HG02885 (cell line): ENCODE measurements around the gene IFNA7.
A peak's percentile ranks its signal among the peaks of the same experiment; 100 is the strongest.
"Not testable (repeated sequence)": the region's sequence is repeated elsewhere in the genome, so short reads cannot be mapped to it uniquely, and the experiment has no call there.

Experiments used
- ATAC-seq: cut with Tn5 transposase; IDR thresholded peaks from one replicate; pipeline ENCODE4 v1.9.1; 2021; ENCODE audit warnings: mild to moderate bottlenecking; ENCODE audit not compliant: unreplicated experiment, poor library complexity

The IFNA7 gene

DNA sequence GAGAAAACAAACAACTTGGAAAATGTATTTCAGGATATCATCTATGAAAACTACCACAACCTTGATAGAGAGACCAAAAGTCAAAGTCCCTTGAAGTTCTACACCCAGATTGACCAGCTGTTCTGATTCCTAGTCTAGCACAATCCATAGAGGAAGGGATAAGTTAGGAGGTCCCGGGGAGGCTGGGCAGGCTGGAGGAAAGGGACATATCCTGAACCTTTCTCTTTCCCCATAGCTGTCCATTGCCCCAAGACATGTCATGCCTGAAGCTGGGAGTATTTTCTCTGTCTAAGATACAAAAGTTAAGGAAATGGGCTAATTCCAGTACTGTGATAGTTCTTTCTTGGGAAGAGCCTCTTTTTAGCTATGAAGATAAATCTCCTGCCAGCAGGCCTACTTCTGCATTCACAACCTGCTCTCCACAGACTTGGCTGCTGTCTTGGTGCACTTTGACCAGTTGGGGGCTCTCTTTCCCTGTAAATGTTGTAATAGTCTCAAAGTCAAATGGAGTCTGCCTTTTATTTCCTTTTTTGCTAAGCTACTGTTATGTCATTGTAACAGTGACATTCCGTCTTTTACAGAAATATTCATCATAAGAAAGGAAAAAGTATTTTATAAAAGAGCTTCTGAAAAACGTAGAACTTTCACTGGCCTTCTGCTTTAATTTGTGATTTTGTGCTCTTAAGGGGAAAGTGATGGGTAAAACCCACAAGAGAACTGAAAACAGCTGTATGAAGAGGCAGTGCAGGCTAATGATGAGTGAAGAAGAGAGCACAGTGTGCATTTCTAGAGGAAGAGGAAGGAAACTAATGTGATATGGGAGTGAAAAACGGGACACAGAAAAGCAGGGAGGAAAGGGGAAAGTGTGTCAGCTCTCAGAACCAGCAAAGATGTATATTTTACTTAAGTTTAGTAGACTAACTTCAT lies 18.9 kb downstream of the IFNA7 start:
- peak; percentile 96 for ATAC-seq

DNA sequence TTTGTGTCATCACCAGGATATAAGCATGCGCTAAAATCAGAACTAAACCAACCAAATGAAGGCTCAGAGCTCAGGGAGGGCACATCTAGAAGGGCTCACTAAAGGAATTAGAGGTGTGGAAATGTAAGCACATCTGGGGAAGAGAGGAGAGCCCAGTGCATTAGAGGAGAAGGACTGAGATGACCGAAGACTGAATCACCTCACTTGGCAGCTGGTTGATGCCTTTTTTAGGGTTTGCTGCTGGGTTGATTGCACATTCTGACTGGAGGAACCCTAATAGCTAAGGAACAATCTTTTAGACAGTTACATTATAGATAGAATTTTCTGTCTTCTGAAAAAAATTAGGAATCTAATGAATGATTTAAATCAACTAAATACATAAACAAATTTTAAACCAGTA lies 27.3 kb downstream of the IFNA7 start:
- no peak for ATAC-seq

DNA sequence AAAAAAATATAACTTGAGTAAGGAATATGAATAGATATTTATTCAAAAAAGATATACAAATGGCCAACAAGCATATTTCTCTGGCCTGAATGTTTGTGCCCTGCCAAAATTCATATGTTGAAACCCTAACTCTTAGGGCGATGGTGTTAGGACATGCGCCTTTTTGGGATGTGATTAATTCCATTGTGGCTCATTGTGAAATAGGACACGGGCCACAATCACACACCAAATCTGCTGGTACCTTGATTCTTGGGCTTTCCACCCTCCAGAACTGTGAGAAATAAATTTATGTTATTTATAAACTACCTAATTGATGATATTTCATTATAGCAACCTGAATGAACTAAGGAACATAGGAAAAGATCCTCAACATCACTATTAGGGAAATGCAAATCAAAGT lies 29.8 kb downstream of the IFNA7 start:
- ATAC-seq, result no peak

DNA sequence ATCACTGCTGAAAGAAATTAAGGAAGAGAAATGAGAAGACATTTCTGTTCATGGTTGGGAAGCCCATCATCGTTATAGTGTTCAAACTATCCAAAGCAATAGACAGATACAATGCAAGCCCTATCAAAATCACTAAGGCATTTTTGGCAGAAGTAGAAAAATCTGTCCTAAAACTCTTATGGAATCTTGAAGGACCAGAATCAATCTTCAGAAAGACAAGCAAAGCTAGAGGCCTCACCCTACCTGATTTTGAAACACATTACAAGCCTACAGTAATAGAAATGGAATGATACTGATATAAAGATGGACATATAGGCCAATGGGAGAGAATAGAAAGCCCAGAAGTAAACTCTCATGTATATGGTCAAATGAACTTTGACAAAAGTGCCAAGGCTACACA lies 30.7 kb downstream of the IFNA7 start:
- ATAC-seq, result no peak

DNA sequence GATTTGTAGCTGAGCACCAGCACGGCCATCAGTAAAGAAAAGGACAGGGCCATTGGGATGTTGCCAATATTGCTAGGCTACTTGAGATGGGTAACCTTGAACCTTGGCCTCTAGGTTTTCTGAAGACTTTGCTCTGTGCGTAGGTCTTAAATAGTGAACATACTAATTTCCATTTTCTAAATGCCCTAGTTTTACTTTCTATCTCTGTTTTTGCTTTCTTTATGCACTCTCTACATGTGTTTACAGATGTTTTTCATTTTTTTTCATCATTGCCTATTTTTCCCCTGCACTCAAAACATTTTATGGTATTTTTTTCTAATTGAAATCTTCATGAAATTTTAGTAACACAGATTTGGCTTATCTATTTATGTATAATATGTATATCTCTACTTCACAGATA lies 35.4 kb downstream of the IFNA7 start, which contains the start of gene IFNA21:
Gene IFNA21, minus strand, starts transcription at position 101 of the 400 bp plus-strand sequence. Its CDS starts 48 bp downstream, at position 53.
- ATAC-seq, result not testable (repeated sequence)

DNA sequence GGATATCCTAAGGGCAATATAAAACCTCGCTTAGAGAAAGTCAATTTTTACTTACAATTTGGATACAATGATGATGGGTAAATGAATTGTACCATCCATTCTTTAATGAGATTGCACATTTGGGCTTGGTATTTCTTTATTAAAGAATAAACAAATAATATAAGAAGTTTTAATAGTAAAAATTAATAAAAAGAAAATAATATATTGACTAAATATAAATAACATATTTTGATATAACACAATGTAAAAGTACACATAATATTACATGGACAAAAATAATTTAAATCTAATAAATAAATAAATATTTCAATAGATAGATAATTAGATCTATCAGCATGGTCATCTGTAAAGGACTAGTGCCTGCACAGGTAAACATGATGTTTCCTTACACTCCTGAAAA lies 36.5 kb downstream of the IFNA7 start:
- no peak for ATAC-seq

DNA sequence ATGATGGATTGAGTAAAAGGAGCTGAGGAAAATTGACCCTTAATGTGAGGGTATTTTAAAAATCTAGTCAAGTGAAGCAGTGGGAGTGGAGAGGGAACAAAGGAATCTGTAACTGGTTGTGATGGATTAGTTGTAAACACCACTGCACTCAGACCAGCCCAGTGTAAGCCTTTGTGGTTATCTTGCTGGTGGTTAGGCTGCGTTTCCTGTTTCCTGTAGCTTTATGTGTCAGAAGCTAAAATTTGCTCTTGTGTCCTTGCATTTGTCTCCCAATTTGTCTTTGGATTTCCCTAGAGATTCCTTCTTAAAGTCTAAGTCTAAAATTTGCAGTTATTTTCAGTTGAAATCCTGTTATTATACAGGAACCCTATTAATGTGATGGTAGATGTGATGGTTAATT lies 41.8 kb downstream of the IFNA7 start:
- ATAC-seq, result peak; percentile 98

DNA sequence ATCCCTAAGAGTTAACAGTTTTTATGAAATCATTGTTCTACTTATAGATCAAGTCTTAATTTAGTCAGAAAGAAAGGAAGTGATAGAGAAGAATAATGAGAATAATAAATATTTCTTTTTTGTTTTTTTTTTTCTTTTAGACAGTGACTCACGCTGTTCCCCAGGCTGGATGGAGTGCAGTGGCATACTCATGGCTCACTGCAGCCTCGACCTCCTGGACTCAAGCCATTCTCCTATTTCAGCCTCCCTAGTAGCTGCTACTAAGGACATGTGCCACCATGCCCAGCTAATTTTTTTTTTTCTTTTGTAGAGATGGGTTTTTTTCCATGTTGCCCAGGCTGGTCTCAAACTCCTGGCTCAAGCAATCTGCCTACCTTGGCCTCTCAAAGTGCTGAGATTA lies 46.5 kb downstream of the IFNA7 start:
- no peak for ATAC-seq

DNA sequence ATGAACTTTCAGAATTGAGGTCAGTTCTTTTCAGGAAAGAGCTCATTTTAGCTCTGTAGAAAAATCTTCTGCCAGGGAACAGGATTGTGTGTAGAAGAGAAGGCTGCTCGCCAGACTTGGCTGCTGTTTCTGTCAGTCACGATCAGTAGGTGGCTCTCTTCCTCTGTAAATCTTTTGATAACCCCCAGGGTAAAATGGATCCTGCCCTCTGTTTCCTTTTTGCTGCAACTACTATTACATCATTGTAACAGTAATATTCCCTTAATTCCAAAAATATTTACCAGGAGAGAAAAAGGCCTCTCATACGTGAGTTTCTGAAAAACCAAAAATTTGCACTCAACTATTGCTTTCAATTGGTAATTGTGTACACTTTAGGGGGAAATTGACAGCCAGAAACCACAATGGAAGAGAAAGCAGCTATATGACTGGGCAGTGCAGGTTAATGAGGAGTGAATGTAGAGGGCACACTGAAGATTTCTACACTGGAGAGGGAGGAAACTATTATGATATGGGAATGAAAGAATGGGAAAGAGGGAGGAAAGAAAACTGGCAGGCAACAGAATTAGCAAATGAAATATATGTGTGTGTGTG lies 47.9 kb downstream of the IFNA7 start:
- ATAC-seq, result peak; percentile 88

DNA sequence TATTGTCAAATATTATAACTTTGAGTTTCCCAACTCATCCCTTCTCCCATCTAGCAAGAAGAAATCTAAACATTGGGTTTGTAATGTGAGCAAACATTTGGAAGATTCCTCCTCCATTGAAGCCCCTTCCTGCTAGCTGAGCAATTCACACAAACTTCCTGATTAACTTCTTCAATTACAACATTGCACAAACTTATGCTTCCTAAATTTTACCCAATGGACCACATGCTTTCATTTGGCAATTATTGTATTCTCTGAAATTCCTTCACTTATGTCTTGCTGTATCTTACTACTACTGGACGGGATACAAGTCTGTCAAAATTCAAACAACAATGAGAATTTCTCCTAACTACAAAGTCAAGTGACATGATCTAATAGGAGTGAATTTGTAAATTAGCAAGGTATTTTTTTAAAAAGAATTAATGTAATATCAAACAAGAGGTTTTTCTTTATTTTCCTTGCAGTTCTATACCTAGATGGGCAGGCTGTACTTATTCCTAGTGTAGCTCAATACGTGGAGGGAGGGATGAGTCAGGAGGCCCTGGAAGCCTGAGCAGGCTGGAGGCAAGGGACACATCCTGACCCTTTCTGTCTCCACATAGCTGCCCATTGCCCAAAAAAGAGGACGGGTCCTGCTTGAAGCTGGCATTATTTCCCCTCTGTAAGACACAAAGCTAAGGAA lies 48.5 kb downstream of the IFNA7 start:
- ATAC-seq, result peak; percentile 36
